Activated effector memory CD4-positive, alpha-beta T cell treated with anti-CD3 and anti-CD28 coated beads, Interleukin-2, amount 50 U/mL, for 16 hours (primary cell): ENCODE measurements around the gene OXT.
"Not testable (repeated sequence)": the region's sequence is repeated elsewhere in the genome, so short reads cannot be mapped to it uniquely, and the experiment has no call there.

ENCODE experiments used
- DNase-seq: peaks from one replicate; pipeline ENCODE4 v3.0.0-alpha.2; 2020

OXT gene

DNA sequence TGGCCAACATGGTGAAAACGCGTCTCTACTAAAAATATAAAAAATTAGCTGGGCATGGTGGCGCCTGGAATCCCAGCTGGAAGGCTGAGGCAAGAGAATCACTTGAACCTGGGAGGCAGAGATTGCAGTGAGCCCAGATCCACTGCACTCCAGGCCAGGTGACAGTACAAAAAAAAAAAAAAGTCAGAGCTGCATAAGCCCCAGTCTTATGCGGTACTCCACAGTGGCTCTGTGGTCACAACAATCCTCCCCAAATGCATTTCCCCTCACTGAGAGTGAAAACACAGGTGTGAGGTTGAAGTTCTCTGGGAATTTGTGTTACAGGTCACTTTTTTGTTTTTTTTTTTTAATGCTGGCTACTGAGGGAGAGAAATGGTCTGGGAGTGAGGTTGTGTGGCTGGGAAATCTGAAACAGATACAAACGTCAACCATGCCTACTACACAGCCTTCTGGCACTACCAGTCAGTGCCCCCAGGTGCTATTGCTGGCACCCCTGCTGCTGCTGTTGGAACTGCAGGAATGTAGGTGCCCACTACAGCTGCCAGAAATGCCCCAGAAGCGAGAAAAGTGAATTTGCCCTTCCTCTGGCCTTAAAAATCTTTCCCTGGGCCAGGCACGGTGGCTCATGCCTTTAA lies 19.9 kb upstream of the OXT start:
- DNase-seq: no peak

GRCh38 chr20:3059489-3059888 lies 11.9 kb upstream of the OXT start:
- DNase-seq: no peak

- DNase-seq: not testable (repeated sequence)
These were observed 7.3 kb upstream of the OXT start for GRCh38 chr20:3064119-3064518.

DNA sequence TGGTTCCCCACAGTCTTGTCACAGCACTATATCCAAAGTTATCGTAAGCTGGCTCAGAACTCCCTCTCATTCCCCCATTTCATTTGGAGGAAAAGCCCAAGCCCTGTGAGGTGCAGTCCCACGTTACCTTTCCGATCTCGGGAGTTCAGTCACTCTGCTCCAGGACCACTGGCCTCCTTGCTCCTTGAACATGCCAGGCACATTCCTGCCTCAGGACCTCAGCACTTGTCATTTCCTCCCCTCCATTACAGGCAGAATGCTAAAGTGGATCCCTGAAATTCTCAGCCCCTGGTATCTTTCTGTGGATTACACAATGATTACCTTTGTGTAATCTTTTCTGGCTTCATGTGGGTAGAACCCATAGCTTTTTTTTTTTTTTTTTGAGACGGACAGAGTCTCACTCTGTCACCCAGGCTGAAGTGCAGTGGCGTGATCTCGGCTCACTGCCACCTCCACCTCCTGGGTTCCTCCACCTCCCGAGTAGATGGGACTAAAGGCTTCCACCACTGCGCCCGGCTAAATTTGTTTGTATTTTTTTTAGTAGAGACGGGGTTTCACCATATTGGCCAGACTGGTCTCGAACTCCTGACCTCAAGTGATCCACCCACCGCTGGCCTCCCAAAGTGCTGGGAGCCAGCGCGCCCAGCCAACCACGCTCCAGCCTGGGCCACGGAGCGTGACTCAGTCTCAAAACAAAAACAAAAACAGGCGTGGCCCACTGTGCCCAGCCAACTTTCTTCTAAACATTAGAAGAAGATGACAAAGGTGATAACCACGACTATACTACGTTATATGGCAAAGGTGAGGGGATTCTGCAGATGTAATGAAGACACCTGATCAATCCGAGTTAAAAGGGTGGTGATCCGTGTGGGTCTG lies 4.0 kb upstream of the OXT start:
- DNase-seq: no peak

- DNase-seq: no peak
These were observed 3.3 kb upstream of the OXT start for GRCh38 chr20:3068075-3068474.

DNA sequence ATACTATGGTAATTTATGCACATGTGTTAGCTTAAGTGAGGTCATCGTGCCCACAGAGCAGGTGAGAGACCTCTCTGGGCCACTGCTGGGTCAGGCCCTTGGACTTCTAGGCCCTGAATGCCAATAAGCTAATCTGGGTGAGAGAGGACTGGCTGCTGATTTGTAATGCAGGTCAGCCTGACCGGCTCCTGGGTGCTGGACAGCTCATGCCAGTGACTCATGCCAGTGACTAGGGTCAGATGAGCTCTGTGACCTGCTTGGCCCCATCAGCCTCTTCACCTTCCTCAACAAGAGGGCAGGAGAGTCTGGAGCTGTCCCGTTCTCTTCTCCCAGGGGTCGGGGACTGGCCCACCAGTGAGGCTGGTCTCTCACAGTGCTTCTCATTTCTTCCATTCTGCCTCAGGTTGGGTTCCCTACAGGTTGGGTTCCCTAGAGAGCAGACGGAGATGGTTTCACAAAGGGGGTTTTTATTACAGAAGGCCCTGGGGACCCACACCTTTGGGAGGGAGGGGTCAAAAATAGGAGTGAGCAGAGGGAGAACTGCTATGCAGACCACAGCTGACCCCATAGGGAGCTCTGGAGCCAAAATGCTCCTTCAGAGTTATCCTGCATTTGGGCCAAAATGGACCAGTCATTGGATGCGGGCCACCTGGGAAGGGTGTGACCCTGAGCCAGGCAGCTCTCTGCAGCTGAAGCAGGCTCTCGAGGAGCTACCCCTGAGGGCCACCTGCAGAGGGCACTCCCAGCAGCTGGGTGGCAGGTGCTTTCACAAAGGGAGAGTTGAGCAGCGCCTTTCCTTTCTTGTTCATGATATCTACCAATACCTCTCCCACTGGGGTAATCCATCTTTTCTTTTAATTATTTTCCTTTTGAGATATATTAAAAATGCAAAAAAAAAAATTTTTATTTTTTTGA lies 2.2 kb upstream of the OXT start:
- DNase-seq: no peak

DNA sequence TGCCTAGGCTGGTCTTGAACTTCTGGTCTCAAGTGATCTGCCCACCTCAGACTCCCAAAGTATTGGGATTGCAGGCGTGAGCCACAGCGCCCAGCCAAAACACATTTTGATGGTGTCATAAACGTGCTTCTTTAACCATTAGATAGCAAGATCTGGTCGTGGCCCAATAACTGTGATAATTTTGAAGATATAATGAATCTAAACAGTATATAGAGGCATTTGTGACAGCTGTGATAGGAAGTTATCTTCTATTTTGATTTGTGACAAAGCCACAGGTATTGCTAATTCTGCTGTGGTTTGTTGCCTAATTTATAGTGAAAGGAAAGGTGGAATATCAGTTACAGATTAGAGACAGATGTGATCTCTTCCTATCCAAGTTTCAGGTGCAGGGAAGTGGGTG lies 695 bp upstream of the OXT start:
- no peak for DNase-seq

DNA sequence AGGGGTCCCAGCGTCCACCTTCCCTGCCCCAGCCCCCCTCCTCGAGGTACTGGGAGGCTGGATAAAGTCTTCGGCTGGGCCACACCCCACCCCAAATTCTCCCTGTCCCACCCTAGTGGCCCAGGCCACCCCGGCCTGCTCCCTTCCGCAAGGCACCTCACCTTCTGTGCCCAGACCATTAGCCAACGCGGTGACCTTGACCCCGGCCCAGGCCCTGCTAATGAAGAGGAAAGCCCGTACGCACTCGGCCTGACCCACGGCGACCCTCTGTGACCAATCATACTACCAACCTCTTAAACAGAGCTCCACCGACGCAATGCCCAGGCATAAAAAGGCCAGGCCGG lies 182 bp upstream of the OXT start:
- no peak for DNase-seq

GRCh38 chr20:3072530-3073250 lies 1.3 kb downstream of the OXT start:
- no peak for DNase-seq

DNA sequence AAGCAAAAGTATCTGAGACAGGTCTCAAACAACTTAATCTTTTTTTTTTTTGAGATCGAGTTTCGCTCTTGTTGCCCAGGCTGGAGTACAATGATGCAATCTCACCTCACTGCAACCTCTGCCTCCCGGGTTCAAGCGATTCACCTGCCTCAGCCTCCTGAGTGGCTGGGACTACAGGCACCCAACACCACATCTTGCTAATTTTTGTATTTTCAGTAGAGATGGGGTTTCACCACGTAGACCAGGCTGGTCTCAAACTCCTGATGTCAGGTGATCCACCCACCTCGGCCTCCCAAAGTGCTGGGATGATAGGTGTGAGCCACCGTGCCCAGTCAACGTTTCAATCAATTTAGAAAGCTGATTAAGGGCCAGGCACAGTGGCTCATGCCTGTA lies 1.8 kb downstream of the OXT start:
- DNase-seq: not testable (repeated sequence)

DNA sequence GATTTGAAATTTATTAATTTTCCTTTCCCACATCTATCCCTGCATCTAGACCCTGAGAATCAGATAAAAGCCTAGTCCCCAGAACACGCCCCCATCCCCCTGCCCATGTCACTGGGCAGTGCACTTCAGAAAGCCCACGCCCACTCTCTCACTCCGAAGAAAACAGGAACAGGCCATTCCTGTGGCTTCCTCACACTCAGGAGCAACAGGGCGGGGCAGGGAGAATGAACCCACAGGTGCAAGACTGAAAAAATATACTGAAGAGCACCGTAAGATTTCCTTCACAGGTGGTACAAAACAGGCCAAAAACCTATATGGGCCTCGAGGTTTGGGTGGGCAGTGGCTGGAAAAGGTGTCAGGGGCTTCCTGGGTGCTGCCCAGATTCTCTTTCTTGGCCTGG lies 3.4 kb downstream of the OXT start:
- DNase-seq: no peak

DNA sequence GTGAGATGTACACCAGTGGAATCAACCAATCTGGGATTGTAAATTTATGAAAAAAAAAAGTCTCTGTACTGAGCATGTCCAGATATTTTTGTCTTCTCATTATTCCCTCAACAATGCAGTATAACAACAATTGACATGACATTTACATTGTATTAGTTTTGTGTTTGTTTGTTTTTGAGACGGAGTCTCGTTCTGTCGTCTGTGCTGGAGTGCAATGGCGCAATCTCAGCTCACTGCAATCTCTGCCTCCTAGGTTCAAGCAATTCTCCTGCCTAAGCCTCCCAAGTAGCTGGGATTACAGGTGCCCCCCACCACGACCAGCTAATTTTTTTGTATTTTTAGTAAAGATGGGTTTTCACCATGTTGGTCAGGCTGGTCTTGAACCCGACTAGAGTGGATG lies 3.9 kb downstream of the OXT start:
- DNase-seq: not testable (repeated sequence)

- DNase-seq: no peak
These were observed 6.3 kb downstream of the OXT start for GRCh38 chr20:3077618-3078134.

DNA sequence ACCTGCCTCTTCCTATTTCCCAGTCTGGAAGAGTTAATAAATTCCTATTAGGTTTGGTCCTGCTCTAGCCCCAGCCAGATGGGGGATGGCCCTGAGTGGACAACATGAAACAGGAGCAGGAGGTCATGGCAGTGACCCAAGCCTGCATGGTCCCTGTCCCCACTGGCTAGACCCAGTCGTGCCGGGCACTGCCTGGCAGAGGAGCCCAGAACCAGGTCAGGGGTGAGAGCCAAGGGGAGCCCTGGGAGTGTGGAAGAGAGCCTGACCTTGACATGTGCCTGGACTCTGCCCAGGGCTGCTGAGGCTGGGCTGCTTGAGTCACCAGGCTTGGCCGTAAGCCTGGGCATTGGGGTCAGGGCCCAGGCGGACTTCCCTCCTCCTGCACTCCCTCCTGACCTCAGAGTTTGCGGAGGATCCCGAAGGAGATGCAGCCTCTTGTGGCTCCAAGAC lies 9.5 kb downstream of the OXT start:
- DNase-seq: no peak

DNA sequence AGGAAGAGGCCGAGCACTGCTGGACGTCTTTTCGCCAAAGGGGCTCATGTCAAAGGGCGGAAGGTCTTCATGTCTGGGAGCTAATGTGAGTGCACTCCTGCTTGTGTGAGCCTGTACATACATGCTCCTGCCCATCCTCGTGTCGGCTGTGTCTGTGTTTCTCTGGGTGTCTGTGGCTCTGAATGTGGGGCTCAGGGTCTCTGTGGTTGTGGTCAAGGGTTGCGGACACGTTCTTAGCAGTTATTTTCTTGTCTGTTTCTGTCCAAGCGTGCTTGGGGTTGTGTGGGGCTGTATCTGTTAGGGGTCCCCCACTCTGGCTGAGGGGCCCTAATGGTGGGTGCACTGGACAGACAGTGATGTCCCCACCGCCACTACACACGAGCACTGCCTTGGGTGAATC lies 10.2 kb downstream of the OXT start:
- no peak for DNase-seq

DNA sequence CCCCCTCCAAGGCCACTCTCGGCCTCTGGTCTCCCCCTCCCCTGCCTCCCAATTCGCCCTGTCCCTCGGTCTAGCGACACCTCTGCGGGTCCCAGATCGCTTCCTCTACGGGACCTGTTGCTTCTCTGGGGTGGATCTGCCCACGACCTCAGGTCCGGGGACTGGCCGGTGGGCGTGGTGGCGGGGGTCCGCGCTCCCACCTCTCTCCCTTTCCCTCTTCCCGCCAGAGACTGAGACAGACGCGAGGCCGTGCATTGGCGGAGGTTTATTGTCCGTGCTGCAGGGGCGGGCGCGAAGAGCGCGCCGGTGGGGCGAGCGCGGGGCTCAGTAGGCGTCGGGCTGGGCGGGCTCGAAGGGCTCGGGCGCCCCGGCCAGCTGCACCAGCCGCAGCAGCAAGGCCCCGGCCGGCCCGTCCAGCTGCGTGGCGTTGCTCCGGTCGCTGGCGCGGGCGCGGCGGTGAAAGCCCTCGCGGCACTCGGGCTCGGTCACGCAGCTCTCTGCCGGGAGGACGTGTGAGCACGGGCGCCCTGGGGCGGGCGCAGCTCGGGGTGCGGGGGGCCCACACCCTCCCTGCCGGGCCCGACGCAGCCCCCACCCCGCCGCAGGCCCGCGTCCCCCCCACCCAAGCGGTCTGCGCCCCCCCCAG lies 11.0 kb downstream of the OXT start:
- DNase-seq: no peak

DNA sequence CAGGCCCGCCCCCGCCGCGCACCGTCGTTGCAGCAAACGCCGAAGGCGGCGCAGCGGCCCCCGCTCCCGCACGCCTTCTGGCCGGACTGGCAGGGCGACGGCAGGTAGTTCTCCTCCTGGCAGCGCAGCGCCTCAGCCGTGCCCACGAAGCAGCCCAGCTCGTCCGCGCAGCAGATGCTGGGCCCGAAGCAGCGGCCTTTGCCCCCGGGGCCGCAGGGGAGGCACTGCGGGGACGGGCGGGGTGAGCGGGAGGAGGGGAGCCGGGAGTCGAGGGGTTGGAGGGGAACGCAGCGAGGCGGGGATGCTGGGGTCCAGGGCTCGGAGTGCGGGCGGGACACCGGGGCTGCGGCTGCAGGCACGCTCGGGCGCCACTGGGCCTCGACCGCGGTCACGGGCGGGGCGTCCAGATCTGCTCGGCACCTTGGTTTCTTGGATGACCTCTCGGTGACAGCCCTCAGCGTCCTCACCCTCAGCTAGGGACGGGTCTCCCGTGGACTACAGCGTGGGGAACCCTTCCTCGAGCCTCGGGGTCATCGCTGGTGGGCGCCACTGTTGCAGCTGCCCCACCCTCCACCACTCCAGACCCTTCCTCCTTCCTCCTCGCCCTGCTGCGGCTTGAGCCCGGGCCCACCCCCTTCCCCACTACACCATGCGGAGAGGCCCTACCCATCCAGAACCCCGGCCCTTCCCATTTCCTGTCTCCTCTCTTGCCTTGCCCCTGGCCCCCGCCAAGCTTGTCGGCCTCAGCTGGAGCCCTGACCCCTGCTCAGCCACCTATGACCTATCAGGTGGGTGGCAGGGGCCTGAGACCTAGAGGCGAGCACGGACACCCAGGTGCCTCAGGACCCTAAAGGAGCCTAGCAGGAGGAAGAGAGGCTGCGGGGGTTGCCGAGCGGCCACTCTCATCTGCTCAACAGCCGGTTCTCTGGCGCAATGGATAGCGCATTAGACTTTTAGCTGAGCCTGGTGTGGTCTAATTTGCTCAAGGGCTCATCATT lies 11.8 kb downstream of the OXT start:
- no peak for DNase-seq

DNA sequence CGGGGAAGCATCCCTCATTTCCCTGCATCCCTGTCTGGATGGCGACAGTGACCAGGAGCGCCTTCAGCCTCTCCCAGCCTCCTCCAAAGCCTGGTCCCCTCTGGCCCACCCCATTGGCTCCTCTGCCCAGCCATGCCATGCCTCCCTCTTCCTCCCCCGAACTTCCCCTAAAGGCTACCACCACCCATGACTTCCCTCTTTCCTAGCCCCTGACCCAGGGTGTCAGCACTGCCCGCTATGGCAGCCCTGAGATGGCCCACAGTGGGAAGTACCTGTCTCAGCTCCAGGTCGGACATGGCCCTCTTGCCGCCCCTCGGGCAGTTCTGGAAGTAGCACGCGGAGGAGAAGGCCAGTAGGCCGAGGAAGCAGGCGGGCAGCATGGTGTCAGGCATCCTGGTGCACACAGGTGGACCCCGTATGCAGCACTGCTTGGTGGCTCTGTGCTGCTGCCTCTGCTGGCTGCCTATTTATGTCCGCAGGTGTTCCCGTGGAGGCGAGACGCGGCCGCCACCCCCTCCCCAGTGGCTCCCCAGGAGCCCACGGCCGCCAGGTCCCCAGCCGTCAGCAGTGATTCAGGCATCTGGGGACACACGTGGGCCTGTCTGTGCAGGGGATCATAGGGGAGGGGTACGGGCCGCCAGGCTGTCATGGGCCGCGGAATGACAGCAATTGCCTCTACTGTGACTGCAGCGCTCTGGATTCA lies 13.0 kb downstream of the OXT start, which contains the start of gene AVP:
TSS of gene AVP (minus strand) at position 442 of the 703 bp plus-strand sequence. CDS start at position 392, 50 bp downstream.
- DNase-seq: no peak

GRCh38 chr20:3084986-3085360 lies 13.6 kb downstream of the OXT start:
- DNase-seq: no peak

- DNase-seq: no peak
These were observed 14.2 kb downstream of the OXT start for GRCh38 chr20:3085571-3086072.
